NCI-H1694 treated with DMSO at 0.1 percent for 48 hours (cell line): ENCODE measurements around the gene EFHB.
A peak's percentile ranks its signal among the peaks of the same experiment; 100 is the strongest.
"Not testable (repeated sequence)": the region's sequence is repeated elsewhere in the genome, so short reads cannot be mapped to it uniquely, and the experiment has no call there.

Source experiments
- DNase-seq: peaks from one replicate; lab custom pipeline; 2025; lab: John Stamatoyannopoulos, UW

Gene EFHB, protein sequence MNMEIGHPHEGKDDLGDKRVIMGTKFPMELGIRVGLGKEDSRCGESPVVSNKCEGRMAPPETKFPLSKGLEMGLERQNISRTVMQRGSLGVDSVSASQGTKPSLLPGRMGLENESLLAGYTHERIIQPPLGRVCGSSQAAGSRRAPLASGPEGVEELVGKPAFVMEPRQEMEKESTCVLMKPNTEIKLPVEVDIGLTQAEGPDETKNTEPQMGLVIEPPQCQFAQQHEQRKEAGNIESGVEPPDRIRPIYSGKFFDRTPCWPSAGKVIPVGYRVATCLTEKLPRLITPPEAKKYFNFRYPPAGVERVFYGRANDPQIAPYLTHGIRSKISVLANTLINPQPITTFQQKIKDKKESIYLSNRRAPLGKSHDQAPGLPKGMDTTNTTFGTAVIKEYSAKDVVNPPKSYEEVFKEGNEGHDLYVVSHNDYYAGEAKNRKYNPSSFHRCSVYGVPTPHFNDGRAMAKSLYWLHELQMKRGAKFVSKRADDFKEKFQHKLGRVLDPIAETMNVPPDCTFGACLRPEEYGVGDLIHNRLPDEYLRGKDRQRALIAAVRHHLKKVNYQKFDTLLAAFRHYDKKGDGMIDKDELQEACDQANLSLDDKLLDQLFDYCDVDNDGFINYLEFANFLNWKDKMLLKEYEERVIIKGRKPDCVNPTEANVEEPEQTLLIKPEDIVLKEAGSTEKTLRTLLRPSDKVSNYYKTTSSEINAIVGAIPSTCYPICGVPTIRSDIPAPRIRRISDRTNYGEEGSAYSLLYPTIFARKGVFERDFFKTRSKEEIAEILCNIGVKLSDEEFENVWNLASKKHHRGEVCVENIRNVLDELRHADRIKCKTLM

DNA sequence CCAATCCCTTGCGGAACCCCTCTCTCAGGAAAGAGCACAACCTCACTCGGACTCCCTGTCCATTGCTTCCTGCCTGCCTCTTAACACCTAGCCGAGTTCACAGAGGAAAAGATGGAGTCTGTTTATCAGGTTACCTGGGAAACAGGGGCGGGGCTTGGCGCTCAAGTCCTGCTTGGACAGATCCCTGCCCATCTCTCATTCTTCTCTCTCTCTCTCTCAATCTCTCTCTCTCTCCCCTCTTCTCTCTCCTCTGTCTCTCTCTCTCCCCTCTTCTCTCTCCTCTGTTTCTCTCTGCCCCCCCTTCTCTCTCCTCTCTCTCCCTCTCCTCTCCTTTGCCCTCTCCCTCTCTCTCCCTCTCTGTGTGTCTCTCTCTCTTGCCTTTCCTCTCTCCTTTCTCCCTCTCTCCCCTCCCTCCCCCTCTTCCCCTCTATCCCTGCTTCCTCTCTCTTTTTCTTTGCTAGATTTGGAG is at the start of gene EFHB:
Gene EFHB, minus strand, starts transcription at position 120 of the 469 bp plus-strand sequence. CDS start 199 bp downstream, outside the sequence.
- DNase-seq = no peak

DNA sequence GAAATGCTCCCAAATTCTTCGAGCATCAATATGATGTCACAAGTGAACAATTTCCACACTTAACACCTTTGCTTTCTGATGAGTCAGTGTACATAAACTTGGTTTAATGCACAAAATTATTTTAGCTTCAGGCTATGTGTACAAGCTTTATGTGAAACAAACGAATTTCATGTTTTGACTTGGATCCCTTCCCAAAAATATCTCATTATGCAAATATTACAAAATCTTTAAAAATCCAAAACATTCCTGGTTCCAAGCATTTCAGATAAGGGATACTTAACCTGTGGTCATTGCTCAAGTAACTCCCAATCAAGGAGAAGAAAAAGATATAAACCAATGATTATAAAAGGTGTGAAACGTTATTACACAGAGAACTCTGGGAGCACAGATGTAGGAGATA is 38.0 kb upstream of the EFHB start:
- DNase-seq = no peak

DNA sequence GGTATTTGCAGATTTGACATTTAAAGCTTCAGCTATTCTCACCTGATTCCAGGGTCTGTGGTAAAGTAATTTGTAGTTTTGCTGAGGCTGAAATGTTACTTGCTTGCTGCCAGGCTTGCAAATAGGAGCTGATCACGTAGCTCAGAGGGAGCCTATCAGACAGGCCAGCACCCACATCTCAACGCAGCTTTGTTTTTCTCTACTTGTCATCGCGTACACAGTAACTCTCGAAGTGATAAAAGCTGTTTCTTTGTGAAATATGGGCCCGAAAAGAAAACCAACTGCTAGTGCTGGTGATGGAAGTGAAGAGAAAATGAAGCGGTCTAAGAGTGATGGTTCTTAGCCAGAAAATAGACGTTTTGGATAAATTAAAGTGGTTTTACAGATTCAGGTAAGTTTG is 36.3 kb upstream of the EFHB start:
- no peak for DNase-seq

DNA sequence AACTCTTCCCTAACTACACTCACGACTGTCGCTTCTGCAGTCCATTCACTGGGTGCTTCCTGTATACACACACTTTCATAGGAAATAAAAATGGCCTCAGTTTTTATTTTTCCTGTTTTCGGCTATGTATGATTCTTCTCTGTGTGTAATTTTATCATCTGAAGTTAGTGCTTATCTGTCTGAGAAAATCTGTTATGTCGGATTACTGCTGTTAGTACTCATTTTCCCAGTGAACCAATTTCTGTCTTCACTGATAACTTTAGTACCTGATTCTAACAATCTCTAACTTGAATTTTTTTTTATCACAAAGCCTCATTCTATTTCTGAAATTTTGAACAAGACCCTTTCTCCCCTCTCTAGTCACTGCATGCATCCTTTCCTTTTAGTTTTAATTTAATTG is 33.8 kb upstream of the EFHB start:
- no peak for DNase-seq

DNA sequence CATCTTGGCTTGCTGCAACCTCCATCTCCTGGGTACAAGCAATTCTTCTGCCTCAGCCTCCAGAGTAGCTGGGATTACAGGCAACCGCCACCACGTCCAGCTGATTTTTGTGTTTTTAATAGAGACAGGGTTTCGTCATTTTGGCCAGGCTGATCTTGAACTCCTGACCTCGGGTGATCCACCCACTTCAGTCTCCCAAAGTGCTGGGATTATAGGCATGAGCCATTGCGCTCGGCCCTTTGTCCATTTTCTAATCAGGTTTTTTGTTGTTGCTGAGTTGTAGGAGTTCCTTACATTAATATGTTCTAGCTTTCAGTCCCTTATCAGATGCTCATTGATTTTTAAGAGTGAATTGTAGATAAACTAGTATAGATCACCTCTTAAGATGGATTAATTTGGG is 33.2 kb upstream of the EFHB start:
- DNase-seq = no peak

DNA sequence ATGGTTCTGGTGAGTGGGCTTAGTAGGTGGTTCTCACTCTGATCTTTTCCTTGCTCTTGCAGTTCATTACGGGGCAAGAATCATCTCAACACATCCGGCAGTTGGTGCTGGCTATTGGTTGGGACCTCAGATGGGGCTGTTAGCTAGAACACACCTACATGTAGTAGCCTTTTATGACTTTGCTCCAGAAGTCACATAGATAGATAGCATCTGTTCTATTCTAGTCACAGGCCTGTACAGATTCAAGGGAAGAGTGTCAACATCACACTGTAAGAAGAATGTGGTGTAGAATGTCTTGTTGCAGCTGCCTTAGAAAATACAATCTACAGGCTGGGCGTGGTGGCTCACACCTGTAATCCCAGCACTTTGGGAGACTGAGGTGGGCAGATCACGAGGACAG is 27.9 kb upstream of the EFHB start:
- DNase-seq = no peak

DNA sequence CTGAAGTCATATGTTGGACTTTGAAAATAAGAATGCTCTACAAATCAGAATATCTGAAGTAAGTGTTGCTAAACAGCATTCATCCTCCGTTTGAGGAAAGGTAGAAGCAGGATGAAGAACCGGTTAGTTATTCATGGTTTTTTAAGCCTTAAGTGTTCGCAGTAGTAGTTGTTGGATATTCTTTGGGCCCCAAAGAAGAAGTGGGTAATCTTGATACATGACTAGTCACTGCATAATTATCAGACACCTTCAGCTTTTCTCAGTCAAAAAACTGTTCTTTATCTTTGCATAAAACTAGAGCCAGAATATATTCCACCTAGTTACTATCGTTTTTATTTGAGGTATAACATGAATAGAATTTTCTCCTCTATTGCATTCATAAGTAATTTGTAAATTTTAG is 26.7 kb upstream of the EFHB start:
- no peak for DNase-seq

DNA sequence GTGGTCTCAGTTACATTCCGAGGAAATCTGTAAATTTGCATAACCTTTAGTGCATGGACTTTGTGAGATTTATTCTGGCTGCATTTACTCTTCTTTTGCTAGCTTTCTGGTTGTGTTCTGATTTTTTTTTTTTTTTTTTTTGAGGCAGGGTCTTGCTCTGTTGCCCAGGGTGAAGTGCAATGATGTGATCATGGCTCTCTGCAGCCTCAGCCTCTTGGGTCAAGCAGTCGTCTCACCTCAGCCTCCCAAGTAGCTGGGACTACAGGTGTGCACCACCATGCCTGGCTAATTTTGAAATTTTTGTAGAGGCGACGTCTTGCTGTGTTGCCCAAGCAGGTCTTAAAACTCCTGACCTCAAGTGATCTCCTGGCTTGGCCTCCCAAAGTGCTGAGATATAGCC is 25.5 kb upstream of the EFHB start:
- no peak for DNase-seq

DNA sequence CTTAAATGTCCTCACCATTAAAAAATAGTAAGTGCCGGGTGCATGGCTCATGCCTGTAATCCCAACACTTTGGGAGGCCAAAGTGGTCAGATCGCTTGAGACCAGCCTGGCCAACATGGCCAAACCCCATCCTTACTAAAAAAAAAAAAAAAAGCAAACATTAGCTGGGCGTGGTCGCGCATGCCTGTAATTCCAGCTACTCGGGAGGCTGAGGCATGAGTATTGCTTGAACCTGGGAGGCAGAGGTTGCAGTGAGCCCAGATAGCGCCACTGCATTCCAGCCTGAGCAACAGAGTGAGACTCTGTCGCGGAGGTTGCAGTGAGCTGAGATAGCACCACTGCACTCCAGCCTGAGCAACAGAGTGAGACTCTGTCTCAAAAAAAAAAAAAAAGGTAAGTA is 23.3 kb upstream of the EFHB start:
- not testable (repeated sequence) for DNase-seq

DNA sequence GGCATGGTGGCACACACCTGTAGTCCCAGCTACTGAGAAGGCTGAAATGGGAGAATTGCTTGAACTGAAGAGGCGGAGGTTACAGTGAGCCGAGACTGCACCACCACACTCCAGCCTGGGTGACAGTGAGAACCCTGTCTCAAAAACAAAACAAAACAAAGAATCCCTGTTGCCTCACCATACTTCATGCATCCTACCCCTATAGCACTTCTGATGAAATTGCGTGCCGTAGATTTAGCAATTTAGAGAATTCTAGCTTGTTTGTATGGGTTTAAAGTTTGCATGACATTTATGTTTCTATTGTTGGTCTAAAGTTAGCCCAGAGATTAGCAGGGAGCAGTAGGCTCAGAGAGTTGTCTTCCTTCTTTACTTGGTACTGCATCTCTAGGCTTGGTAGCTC is 20.7 kb upstream of the EFHB start:
- DNase-seq = no peak

DNA sequence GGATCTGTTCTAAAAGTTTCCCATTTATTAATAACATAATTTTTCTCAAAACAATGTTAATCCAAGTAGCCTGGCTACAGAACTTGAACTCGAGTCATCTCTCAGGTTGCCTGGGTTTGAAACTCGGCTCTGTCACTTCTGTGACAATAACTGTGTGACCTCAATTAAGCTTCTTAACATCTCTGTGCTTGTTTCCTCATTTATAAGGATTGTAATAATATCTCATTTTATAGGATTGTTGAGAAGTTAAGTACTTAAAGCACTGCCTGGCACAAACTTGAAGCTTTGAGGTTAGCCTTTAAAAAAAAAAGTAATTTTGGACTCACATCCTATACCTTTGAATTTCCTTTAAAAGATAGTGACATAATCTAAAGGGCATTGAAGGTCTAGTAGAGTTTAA is 16.3 kb upstream of the EFHB start:
- DNase-seq = no peak

DNA sequence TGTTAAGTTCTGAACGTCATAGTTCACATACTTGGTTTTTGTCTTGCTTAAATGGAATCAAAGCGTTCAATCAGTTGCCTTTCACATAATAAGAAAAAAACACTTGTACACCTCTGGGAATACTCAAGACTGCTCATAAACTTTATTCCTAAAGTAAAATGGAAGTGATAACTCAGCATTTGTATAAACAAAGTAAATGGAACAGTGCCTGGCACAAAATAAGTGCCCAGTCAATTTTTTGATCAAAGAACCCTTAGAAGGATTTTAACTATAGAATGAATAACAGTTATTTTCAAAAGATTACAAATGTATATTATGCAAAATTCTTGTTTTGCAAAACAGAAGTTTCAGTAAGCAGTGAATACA is 14.2 kb upstream of the EFHB start:
- no peak for DNase-seq

DNA sequence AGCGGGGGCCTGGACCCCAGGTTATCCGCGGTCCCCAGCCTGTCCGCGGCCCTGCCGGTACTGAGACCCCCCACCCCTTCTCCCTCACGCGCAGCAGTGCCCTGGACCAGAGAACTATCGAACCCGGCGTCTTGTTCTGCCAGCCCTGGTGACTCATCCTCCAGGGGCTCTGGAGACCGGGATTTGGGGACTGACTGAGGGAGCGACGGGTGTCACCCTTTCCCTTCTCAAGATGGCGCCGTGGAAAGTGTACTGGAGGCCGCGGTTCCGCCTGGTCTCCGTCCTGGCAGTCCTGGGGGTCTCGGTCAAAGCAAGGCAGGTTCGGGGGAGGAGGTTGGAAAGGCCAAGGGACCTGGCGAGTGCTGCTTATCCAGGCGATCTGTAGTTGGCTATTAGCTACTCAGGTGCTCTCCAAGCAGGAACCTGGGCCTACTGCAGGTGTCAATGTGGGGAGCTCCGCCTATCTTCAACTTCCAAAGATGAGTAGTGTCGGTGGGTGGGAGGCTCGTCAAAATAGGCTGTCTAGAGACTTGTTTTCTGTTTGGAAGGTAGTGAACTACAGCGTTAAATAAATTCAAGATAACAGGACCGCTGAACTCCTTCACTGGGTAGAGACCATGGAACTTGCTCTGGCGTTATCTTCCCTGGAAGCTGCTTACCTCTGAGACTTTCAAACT is 13.7 kb upstream of the EFHB start:
- DNase-seq = no peak

DNA sequence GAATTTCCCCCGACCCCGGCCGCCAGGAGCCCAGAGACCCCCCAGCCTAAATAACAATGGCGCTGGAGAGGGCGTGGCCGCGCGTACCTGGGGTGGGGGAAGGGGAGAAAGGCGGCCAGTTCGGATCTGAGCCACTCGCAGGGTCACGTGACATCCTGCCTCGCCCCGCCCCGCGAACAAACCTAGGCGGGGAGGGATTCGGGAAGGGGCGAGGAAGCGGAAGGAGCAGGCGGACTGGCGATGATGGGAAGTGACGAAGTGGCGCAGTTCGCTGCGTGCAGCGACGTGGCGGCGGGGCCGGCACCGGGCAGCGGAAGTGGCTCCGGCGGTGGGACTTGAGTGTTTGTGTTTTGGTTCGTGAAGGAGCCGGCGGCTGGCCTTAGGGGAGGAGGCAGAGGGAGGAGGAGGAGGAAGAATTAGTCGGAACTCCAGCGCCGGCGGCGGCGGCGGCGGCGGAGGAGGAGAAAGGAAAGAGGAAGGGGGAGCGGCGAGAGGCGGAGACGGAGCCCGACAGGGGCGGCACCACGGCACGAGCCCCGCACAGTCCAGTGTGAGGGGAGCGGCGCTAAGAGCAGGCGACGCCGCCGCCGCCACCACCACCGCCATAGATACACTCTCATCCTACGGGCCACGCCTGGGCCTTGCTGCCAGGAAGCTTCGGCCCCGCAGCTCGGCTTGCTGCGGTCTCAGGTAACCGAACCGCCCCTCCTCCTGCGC is 13.0 kb upstream of the EFHB start, which contains the start of gene RAB5A:
Gene RAB5A, plus strand, starts transcription at position 266 of the 717 bp plus-strand sequence. CDS start 3,802 bp downstream, outside the sequence.
- peak; percentile 69 for DNase-seq

DNA sequence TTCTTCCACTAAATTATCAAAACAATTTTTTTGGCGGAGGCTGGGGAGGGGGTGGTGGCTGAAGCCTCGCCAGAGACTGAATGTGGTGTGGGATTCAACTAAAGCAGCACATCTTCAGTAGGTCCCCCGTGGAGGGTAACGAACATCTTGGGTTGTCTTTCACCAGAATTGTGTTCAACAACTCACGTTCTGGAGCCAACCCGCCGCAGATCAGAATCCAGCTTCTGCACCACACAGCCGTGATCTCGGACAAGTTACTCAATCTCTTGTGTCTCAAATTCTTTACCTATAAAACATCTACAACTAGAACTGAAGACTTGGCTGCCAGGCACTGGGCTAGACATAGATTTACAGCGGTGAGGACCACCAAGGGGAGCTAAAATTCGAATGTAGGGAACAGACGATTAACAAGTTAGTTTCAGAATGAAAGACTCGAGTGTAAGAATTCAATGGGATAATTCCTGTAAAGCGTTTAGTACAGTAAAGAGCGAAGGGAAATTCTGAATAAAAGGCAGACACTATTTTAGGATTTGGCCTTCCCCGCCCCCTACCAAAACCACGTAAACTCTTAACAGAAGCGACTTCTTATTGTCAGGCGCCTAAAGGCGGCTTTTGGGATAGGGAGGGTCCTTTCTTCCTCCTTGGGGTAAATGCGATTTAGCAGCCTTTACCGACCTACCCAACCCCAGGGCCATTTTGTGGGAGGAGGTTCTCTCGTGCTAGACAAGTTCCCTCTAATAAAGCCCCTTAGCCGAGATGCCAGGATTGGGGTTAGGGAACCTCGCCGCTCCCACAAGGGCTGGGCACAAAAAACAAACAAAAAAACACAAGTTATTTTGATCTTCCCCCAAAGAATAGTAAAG is 12.2 kb upstream of the EFHB start:
- DNase-seq = no peak

DNA sequence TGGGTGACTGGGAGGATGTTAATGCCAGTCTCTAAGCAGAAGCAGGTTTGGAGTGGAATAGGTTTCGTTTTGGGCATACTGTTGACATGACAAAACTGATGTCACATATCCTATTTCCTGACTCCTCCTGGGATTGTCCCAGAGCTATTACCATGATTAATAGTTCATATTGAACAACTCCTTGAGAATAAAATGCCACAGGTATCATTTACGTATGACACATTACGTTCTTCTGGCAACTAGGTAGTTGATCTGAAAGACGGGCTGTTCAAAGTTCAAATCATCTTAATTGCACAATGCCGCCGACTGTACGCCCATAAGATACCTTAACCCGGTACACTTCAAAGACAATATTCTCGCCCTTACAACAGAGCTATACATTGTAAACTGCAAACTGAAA is 11.5 kb upstream of the EFHB start:
- DNase-seq = no peak

DNA sequence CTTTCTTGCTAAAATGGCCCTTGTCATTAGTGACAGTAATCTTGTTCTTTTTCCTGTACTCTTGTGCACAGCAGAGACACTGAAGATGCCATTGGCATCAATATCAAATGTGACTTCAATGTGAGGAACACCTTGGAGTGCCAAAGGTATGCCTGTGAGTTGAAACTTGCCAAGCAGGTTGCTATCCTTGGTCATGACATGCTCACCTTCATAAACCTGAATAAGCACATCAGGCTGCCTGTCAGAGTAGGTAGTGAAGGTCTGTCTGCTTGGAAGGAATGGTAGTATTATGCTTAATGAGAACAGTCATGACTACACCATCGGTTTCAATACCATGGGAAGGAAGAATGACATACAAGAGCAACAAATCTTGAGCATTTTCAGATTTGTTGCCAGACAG is 6.6 kb upstream of the EFHB start:
- DNase-seq = no peak

DNA sequence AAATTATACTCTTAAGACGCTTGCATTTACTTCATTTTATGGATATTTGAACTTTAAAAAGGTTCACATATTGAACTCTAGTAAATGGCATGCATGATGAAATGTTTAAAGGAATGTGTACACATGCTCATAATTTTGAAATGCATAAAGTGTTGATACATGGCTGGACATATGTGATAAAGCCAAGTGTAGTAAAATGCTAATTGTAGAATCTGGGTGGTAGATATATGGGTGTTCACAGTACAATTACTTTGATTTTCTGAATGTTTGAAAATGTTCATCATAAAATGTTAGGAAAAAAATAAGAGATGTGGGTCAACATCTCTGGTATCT is 4.2 kb upstream of the EFHB start:
- DNase-seq = no peak

DNA sequence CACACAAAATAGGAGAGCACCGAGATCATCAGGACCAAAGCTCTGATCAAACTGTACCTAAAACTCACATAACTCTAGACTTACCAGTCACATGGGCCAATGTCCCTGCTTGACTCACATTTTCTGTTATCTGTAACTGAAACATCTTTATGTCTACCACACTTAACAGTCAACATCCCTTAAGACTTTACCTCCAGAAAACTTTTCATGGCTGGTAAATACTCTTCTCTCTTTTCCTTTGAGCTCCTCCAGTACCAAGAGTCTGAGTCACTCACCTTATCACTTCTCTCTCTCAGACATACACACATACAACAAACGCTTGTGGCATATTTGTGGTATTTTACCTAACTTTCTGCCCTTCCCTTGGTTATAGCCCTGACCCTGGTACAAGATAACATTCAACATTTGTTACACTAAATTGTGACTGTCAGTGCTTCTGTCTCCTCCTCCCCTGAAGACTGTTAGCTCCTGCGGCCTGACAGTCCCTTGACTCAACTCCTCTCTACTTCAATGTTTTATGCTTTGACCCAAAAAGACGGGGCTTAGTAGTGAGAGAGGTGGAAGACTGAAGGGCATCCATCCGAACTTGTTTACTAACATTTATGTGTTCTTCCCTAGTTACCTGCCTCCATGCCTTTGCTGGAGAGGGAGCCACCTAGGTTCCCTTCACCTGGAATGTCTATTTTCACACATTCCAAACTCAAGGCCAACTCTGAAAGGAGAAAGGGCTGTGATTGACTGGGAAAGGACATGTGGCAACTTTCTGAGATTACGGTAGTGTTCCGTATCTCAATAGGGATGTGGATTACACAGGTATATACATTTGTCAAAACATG is 3.7 kb upstream of the EFHB start:
- no peak for DNase-seq

DNA sequence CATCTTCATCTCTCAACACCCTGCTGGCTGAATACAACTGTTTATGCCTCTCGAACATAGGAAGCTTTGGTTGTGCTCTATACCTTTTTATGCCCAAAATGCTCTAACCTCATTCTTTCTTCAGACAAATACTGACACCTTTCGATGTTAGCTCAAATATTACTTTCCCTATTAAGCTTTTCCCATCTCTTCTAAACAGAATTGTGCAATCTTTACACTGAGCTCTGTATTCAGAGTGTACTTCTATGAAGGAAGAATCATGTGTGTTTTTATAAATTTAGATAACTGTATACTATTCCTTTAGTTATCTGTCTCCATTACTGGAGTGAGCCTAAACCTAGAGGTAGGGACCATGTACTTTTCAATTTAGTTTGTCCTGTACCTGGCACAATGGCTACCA is 1.6 kb downstream of the EFHB start:
- DNase-seq = no peak
